ENCODE data around the gene DLGAP1.

The DLGAP1 gene

DNA sequence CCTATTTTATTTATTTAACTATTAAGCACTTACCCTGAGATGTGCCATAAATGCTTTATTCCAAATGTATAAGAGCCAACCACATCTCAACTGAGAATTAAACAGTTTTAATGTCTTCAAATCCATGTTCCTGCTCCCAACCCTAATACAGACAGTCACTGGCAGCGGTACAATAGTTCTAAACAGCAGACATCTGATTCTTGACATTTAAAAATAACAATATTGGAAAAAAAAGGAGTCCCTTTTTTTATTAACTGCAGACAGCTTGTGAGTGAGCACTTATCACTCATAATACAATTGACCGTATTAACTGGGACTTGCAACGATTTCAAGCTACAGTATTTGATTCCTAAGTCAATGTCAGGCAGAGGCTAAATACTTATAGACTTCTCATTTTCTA, 580.5 kb downstream of the DLGAP1 start:
- in situ Hi-C loops (cut with MboI; ENCODE audit: low sequenced_read_pairs), result no loop called here

- in situ Hi-C loops (cut with MboI; ENCODE audit: low sequenced_read_pairs), result no loop called here
These were observed 581.0 kb downstream of the DLGAP1 start for GRCh38 chr18:3874125-3874524.

- in situ Hi-C loops (cut with MboI; ENCODE audit: low sequenced_read_pairs), result no loop called here
These were observed 581.4 kb downstream of the DLGAP1 start for GRCh38 chr18:3873698-3874097.

DNA sequence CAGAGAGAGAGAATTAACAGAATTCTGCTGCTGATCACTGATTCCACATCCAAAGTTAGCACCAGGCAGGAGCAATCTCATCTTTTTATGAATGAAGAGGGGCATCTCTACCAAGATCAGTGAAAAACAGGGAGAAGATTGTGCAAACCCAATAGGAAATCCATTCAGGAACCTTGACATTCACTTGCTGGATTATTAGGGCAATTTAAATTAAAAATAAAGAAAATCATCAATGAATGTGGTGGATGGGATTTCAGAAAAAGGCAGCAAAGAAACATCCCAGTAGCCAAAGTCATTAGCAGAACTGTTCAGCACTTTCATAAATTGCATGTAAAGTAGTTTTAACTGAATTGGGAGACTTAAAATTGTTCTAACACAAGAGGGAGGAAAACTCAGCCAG, 581.9 kb downstream of the DLGAP1 start:
- in situ Hi-C loops (cut with MboI; ENCODE audit: low sequenced_read_pairs), result no loop called here

GRCh38 chr18:3872641-3873040, 582.5 kb downstream of the DLGAP1 start:
- in situ Hi-C loops (cut with MboI; ENCODE audit: low sequenced_read_pairs), result no loop called here

GRCh38 chr18:3871687-3872086, 583.4 kb downstream of the DLGAP1 start:
- in situ Hi-C loops (cut with MboI; ENCODE audit: low sequenced_read_pairs), result no loop called here

- in situ Hi-C loops (cut with MboI; ENCODE audit: low sequenced_read_pairs), result no loop called here
These were observed 584.2 kb downstream of the DLGAP1 start for GRCh38 chr18:3870914-3871313.

- in situ Hi-C loops (cut with MboI; ENCODE audit: low sequenced_read_pairs), result no loop called here
These were observed 585.3 kb downstream of the DLGAP1 start for GRCh38 chr18:3869848-3870247.

- in situ Hi-C loops (cut with MboI; ENCODE audit: low sequenced_read_pairs), result no loop called here
These were observed 587.2 kb downstream of the DLGAP1 start for GRCh38 chr18:3867864-3868311.

GRCh38 chr18:3867236-3867635, 587.9 kb downstream of the DLGAP1 start:
- in situ Hi-C loops (cut with MboI; ENCODE audit: low sequenced_read_pairs), result no loop called here

DNA sequence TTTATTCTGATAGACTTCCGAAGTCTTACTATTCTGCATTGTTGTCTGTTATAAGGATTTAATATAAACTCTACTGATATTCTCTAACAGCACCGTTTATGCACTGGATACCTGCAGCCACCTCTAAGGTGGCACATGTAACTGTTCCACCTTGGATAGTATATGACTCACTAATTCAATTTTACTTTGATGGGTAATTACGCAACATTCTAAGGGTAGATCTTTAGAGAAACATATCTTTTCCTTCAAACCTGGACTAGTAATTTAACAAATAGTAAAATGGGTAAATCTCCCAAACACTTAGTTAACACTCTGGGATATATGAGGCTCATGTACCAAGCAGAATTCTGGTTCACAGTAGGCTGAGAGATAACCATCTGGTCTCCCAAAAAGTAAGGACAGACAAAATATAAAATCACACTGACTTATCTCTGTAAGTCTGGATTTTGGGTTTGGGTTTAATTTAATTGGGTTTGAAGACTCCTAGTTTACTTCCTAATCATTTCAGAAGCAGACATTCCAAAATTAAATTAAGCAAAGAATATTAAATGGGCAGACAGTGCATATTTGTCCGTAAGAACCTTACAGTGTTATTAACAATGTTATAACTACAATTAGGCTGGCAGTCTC, 590.3 kb downstream of the DLGAP1 start:
- in situ Hi-C loops (cut with MboI; ENCODE audit: low sequenced_read_pairs), result no loop called here

DNA sequence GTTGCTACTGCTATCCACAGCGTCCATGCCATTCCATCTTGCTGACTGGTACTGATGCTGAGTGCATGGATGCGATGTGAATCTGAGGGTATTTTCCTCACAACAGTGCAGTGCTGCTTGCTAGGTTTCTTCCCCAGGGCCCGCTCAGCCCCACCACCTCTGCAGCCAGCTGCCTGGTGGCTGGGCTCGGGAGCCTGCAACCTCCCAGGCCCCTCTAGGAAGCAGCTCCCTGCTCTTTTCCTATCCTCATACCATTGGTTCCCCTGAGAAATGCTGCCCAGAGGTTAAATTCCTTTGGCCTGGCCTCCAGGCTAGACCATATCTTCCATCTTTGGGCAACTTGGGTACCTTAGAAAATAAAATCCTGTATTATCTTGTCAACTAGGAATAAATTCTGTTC, 591.5 kb downstream of the DLGAP1 start:
- in situ Hi-C loops (cut with MboI; ENCODE audit: low sequenced_read_pairs), result no loop called here

DNA sequence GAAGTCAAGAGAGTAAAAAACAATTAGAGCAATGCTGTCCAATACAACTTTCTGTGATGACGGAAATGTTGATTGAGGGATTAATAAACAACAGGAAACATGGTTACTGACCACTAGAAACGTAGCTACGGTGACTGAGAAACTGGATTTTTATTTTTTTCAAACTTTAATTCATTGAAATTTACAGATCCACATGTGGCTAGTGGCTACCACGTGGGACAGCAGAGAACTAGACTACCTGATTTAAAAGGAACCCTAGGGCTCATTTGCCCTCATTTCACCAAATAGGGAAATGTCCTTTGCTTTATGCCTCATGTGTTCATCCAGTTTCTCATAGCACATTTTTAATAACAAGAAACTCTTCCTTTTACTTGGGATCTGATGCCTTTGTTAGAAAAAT, 592.1 kb downstream of the DLGAP1 start:
- in situ Hi-C loops (cut with MboI; ENCODE audit: low sequenced_read_pairs), result no loop called here

GRCh38 chr18:3861495-3861894, 593.6 kb downstream of the DLGAP1 start:
- in situ Hi-C loops (cut with MboI; ENCODE audit: low sequenced_read_pairs), result no loop called here

DNA sequence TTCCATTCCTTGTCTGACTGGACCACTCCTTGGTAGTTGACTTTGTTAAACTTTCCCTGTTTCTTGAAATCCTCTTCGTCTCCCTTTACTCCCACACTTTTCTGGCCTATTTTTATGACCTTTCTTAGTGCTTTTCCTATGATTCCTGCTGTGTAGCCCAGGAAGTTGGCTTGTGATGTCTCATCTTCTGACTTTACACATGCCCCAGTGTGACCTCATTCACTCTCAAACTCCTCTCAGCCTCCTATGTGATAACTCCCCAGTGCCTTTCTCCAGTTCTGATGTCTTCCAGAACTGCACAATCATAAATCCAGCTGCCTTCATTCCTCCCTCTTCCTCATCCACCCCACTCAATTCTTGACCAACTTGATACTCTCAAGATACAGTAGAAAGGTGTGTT, 597.6 kb downstream of the DLGAP1 start:
- in situ Hi-C loops (cut with MboI; ENCODE audit: low sequenced_read_pairs), result no loop called here

DNA sequence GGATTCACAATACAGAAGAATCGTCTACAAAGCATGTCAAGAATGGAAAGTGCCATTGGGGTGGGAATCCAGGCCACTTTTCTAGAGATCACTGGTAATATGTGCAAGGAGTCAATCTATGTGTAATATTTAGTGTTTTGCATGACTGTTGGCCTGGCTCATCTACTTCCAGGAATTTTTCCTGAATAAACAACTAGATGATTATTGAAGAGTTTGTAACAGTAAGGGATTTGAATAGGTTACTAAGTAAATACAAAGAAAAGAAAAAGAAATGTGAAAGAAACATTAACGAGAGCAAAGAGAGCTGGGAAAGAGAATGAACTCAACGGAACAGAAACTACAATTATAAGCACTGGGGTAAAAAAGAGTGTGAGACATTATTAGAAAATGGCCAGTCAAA, 599.1 kb downstream of the DLGAP1 start:
- in situ Hi-C loops (cut with MboI; ENCODE audit: low sequenced_read_pairs), result no loop called here

- in situ Hi-C loops (cut with MboI; ENCODE audit: low sequenced_read_pairs), result no loop called here
These were observed 602.8 kb downstream of the DLGAP1 start for GRCh38 chr18:3852321-3852720.

DNA sequence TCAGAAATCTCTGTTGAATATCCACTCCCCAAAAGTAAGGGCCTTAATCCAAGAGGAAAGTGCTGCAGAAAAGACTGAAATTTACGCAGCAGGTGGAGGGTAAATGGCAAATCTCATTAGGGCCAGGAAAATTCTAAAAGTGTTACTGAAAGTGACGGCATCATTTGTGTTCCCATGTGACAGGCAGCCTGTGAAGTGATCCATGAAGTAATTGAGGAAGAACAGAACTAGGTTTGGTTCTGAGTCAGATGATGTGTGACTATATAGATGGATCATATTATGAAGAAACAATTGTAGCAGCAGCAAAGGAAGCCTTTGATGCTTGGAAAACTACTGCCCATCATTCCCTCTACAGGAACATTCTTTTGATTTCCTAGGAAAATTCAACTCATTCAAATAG, 603.9 kb downstream of the DLGAP1 start:
- in situ Hi-C loops (cut with MboI; ENCODE audit: low sequenced_read_pairs), result no loop called here

DNA sequence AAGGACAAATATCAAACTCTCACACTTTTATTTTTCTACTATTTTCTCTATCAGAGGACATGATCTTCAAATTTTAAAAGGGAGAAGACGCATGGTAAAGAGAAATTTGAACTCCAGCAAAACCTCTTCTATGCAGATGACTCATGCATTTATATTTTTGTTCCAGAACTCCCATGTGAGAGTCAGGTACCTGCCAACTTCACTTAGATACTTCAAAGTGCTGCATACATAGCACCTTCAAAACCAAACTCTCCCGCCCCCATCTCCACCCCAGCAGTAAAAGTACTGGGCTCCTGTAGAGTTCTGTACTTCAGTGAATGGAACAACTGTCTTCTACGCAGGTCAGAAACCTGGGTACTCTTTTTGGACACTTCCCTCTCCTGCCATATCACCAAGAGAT, 606.8 kb downstream of the DLGAP1 start:
- in situ Hi-C loops (cut with MboI; ENCODE audit: low sequenced_read_pairs), result no loop called here

- in situ Hi-C loops (cut with MboI; ENCODE audit: low sequenced_read_pairs), result no loop called here
These were observed 609.9 kb downstream of the DLGAP1 start for GRCh38 chr18:3845161-3845560.

DNA sequence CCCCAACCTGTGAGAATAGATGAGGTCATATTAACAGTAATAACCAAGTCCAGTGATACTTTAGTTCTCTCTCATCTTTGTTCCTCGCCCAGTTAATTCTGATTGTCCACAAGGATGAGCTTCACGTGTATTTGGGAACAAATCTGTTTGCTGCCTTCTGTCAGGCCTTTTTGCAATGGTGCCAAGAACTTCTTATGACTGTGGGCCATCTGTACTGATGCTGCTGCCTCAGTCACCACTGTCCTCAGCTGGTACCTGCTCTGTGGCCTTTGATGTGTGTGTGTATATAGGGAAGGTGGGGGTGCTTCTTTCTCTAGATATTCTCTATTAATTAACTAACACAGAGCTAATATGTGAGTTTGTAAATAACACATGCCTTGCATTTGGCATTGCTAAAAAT, 612.3 kb downstream of the DLGAP1 start:
- in situ Hi-C loops (cut with MboI; ENCODE audit: low sequenced_read_pairs), result no loop called here

- in situ Hi-C loops (cut with MboI; ENCODE audit: low sequenced_read_pairs), result no loop called here
These were observed 614.3 kb downstream of the DLGAP1 start for GRCh38 chr18:3840766-3841165.

DNA sequence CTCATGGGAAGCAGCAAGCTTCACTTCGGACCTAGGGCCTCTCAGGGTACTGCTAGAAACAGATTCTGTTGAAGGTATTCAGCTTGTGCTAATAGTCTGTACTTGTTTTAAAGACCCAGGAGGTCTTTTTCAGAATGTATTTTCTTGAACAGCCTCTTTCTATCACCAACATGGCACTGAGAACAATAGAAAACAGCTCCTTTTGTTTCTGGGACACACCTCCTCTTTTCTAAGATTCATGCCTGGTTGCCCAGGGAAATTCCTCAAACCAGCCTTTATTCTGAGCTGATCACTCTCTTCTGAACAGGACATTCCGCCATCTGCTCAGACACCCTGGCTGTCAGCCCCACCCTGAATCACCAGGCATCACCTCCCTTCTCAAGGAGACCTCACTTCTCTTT, 615.5 kb downstream of the DLGAP1 start:
- in situ Hi-C loops (cut with MboI; ENCODE audit: low sequenced_read_pairs), result no loop called here
